GM23248 (cell line): ENCODE measurements around the gene FGFR4.

Experiments
- EZH2 ChIP-seq: fragments of 200-600 bp; sonication (generic); IDR thresholded peaks from 2 replicates; pipeline ENCODE4 v1.6.1; 2018; ENCODE audit warnings: antibody characterized with exemption, mild to moderate bottlenecking; ENCODE audit not compliant: insufficient read depth, poor library complexity, severe bottlenecking
- EZH2phosphoT487 ChIP-seq: fragments of 200-600 bp; sonication (generic); IDR thresholded peaks from 2 replicates; pipeline ENCODE4 v1.6.1; 2018; ENCODE audit warnings: antibody characterized with exemption, moderate library complexity, mild to moderate bottlenecking, low read depth; ENCODE audit not compliant: insufficient read depth

- TF ChIP-seq EZH2phosphoT487: no peak
- TF ChIP-seq EZH2: no peak
Observed at GRCh38 chr5:177128551-177128981, 41.9 kb downstream of the FGFR4 start.
